K562 (cell line): ENCODE results near the gene ALDH16A1. TPM values are rescaled to one million over a fixed set of nuclear protein-coding genes. Genes with fewer than 3 reads are reported as not detected.

Experiments used
- EGR1 ChIP-seq: fragments of 450-650 bp; conservative IDR thresholded peaks from 2 replicates; pipeline ENCODE4 v1.6.1; 2017; ENCODE audit warnings: mild to moderate bottlenecking
- FOXO4 ChIP-seq: fragments of 450-650 bp; formaldehyde crosslinking; IDR thresholded peaks from 2 replicates; pipeline ENCODE4 v1.4.0; 2020; ENCODE audit warnings: mild to moderate bottlenecking, moderate library complexity
- GTF2A2 ChIP-seq: IDR thresholded peaks from 2 replicates; pipeline ENCODE4 v1.6.1; 2016; ENCODE audit warnings: mild to moderate bottlenecking, missing genetic modification characterization, missing compliant biosample characterization
- HNRNPLL ChIP-seq: fragments of 200-400 bp; formaldehyde crosslinking; IDR thresholded peaks from 2 replicates; pipeline ENCODE4 v1.6.1; 2017; ENCODE audit warnings: low read length, low read depth, mild to moderate bottlenecking; ENCODE audit not compliant: poor library complexity, severe bottlenecking
- KDM5B ChIP-seq: fragments of 200-600 bp; sonication (generic); IDR thresholded peaks from 2 replicates; pipeline ENCODE4 v1.6.1; 2012; ENCODE audit warnings: low read depth, mild to moderate bottlenecking, moderate library complexity, low read length, control low read depth, inconsistent platforms; ENCODE audit not compliant: insufficient replicate concordance
- PHB2 ChIP-seq: fragments of 450-650 bp; IDR thresholded peaks from 2 replicates; pipeline ENCODE4 v1.6.1; 2017; ENCODE audit warnings: low read depth
- POLR2G ChIP-seq: fragments of 200-400 bp; formaldehyde crosslinking; IDR thresholded peaks from 2 replicates; pipeline ENCODE4 v1.6.1; 2017; ENCODE audit warnings: low read depth, mild to moderate bottlenecking, antibody characterized with exemption, low read length, moderate library complexity
- ZFPM2 ChIP-seq: fragments of 250-450 bp; sonication (Bioruptor Pico); IDR thresholded peaks from 2 replicates; pipeline ENCODE4 v1.5.1; 2022; ENCODE audit warnings: mild to moderate bottlenecking
- ZNF449 ChIP-seq: fragments of 250-450 bp; sonication (Bioruptor Pico); IDR thresholded peaks from 2 replicates; pipeline ENCODE4 v1.8.0; 2022; ENCODE audit warnings: moderate library complexity, mild to moderate bottlenecking, inconsistent platforms
- ZNF766 ChIP-seq: fragments of 200-800 bp; sonication (Bioruptor generic); conservative IDR thresholded peaks from 2 replicates; pipeline ENCODE4 v1.6.1; 2016; ENCODE audit warnings: missing genetic modification characterization, missing compliant biosample characterization
- polyA plus RNA-seq, 8 experiments: library from polyadenylated mRNA; depleted of rRNA in 4 of 8; stranded (reverse) in 5 of 8; unstranded in 3 of 8; fragments of >200 nt; fragmentation: Nextera tagmentation in 2 of 8; fragmentation: Illumina TruSeq in 1 of 8; extraction: Ambion mirVana in 2 of 8; extraction: Trizol in 1 of 8; gene quantifications; 2 replicates each; pipeline versions ENCODE4 v1.2.1 to v1.2.3, GENCODE V29; 2011 to 2014; ENCODE audit warnings: inconsistent platforms in 1 of 8, missing spikeins in 1 of 8
- total RNA-seq, 7 experiments: library from RNA; depleted of rRNA in 6 of 7; stranded (reverse); fragments of >200 nt in 6 of 7; fragmentation: Illumina TruSeq in 2 of 7; extraction: Trizol in 2 of 7; gene quantifications; 2 replicates each; pipeline versions ENCODE4 v1.2.1 to v1.2.3, GENCODE V29; 2011 to 2021; ENCODE audit warnings: low replicate concordance in 1 of 7
- TF ChIP-seq, protein P1 (sequence below): fragments of 450-650 bp; IDR thresholded peaks from 2 replicates; pipeline ENCODE4 v1.7.0; 2016; ENCODE audit warnings: borderline replicate concordance

Gene ALDH16A1
- total and polyA plus RNA-seq, 9 of the 15 experiments (the other 6 are each of a cell fraction or from before 2014, with no cell fraction given) = 2.2 to 52.2 (median 7.6) TPM

GRCh38 chr19:49430678-49431329 lies 22.2 kb upstream of the ALDH16A1 start (continued):
- no peak for TF ChIP-seq POLR2G
- TF ChIP-seq ZNF449 (CRISPR knock-in tag) = no peak
- no peak for TF ChIP-seq EGR1
- TF ChIP-seq ZNF766 (CRISPR knock-in tag) = no peak
- TF ChIP-seq HNRNPLL = no peak
- TF ChIP-seq, protein P1, sequence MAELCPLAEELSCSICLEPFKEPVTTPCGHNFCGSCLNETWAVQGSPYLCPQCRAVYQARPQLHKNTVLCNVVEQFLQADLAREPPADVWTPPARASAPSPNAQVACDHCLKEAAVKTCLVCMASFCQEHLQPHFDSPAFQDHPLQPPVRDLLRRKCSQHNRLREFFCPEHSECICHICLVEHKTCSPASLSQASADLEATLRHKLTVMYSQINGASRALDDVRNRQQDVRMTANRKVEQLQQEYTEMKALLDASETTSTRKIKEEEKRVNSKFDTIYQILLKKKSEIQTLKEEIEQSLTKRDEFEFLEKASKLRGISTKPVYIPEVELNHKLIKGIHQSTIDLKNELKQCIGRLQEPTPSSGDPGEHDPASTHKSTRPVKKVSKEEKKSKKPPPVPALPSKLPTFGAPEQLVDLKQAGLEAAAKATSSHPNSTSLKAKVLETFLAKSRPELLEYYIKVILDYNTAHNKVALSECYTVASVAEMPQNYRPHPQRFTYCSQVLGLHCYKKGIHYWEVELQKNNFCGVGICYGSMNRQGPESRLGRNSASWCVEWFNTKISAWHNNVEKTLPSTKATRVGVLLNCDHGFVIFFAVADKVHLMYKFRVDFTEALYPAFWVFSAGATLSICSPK = 0 out of 2 replicates have a peak, but pooled peaks have one; percentile 32
- peak; percentile 53 for TF ChIP-seq KDM5B
- no peak for TF ChIP-seq GTF2A2 (tag)
- no peak for TF ChIP-seq FOXO4 (CRISPR knock-in tag)
- TF ChIP-seq ZFPM2 = no peak
- TF ChIP-seq PHB2 = no peak
- TF ChIP-seq, all 486 proteins: peak for 54
